ENCODE data around the gene CAMTA1.

Gene CAMTA1

DNA sequence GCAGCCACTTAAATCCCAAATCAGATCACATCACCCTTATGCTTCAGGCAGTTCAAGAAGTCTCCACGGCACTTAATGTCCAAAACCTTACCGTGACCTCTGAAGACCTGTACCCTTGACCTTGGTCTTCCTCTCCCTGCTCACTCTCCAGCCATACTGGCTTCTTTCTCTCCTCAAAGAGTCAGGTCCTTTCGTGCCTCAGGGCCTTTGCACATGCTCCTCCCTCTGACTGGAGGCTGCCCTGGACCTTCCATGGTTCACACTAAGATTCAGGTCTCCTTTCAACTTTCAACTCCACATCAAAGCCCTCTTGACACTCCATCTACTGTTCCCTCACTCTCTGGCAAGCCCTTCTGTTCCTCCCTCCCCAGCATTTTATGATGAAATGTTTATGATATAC is 695.9 kb downstream of the CAMTA1 start:
- TF ChIP-seq CTCF (IDR thresholded peaks at IDR 0.05; ENCODE audit: low read depth, low read length, missing control alignments) = no peak
- DNase-seq (ENCODE audit: low read depth) = no peak
- no peak overlapping the region for H3K4me3 ChIP-seq (ENCODE audit: low read depth, low read length)

DNA sequence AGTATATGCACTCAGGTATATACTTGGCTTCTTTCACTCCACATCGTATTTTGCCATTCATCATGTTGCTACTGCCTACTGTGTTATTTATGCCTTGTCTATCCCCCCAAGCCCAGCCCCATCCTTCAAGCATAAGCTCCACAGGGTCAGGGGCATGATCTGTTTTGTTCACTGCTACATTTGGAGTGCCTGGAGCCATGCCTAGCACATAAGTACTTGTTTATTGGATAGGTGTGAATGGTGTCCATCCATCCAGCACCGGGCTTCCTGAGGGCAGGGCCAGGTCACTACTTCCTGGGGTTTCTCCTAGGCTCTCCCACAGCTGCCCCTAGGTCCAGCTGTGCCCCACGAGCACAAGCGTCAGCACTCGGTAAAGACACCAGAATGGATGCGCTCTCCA is 696.8 kb downstream of the CAMTA1 start:
- TF ChIP-seq CTCF (IDR thresholded peaks at IDR 0.05; ENCODE audit: low read depth, low read length, missing control alignments) = no peak
- DNase-seq (ENCODE audit: low read depth) = no peak
- no peak overlapping the region for H3K4me3 ChIP-seq (ENCODE audit: low read depth, low read length)

- no peak overlapping the region for H3K4me3 ChIP-seq (ENCODE audit: low read depth, low read length)
- DNase-seq (ENCODE audit: low read depth) = no peak
- TF ChIP-seq CTCF (IDR thresholded peaks at IDR 0.05; ENCODE audit: low read depth, low read length, missing control alignments) = no peak
These were observed 697.7 kb downstream of the CAMTA1 start for GRCh38 chr1:7482772-7483495.

- TF ChIP-seq CTCF (IDR thresholded peaks at IDR 0.05; ENCODE audit: low read depth, low read length, missing control alignments) = no peak
- DNase-seq (ENCODE audit: low read depth) = no peak
- H3K4me3 ChIP-seq (ENCODE audit: low read depth, low read length) = no peak overlapping the region
These were observed 698.6 kb downstream of the CAMTA1 start for GRCh38 chr1:7483634-7484383.

DNA sequence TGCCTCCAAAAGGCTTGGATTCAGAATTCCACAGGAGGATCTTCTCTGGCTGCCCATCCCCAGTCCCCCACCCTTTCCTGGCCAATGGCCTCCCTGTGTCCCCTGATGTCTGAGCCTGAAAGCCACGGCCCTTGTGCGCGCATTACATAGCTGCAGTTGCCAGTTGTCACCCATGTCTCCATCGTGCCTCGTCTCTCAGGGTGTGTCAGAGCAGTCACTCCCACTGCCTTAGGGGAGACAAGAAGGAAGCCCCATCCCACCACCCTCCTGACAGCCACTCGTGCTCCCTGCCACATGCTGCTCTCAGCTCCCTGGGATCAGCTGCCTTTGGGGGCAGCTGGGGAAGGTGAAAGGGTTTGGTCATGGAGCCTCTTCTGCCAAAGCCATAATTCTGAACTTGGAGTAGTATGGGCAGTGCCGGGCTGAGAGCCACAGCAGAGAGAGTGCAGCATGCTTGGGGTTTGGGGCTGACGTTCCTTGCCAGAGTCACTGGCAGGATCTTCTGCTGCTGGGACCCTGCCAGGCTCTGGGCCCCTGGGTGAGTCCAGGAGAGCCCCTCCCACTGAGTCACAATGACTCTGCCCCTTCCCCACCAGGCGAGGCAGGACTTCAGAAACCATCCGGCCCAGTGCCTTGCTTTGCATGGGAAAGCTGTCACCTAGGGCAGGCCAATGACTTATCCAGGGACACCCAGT is 700.0 kb downstream of the CAMTA1 start:
- no peak overlapping the region for H3K4me3 ChIP-seq (ENCODE audit: low read depth, low read length)
- no peak for DNase-seq (ENCODE audit: low read depth)
- no peak for TF ChIP-seq CTCF (IDR thresholded peaks at IDR 0.05; ENCODE audit: low read depth, low read length, missing control alignments)

DNA sequence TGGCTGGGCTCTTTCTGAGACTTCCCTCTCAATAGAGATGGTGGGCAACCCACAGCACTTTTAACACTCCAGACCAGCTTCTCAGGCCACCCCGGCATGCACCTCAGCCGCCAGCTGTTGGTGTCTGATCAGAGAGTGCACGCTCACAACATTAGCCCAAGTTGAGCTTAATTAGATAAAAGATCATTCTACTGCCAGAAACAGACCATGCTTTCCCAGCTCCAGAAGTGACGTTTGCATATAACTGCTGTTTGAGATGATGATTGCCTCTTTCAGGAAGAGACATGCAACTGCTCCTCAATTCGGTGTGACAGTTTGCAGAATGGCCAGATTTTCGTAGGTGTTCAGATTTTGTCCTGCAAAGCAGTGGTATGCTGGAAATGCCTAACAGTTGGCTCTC is 700.6 kb downstream of the CAMTA1 start:
- no peak overlapping the region for H3K4me3 ChIP-seq (ENCODE audit: low read depth, low read length)
- DNase-seq (ENCODE audit: low read depth) = no peak
- TF ChIP-seq CTCF (IDR thresholded peaks at IDR 0.05; ENCODE audit: low read depth, low read length, missing control alignments) = no peak

All from GM12864 (cell line).